ENCODE measurements around the gene PADI4.
"Not testable (repeated sequence)": the region's sequence is repeated elsewhere in the genome, so short reads cannot be mapped to it uniquely, and the experiment has no call there.

The PADI4 gene

GRCh38 chr1:17397910-17398695 lies 90.1 kb downstream of the PADI4 start:
- DNase-seq (ENCODE audit: low spot score) = no peak

- DNase-seq (ENCODE audit: low spot score) = no peak
Measured at GRCh38 chr1:17400725-17401341, 92.8 kb downstream of the PADI4 start.

- no peak for DNase-seq (ENCODE audit: low spot score)
Measured at GRCh38 chr1:17401841-17402240, 93.8 kb downstream of the PADI4 start.

GRCh38 chr1:17403081-17403480 lies 95.1 kb downstream of the PADI4 start:
- no peak for DNase-seq (ENCODE audit: low spot score)

- no peak for DNase-seq (ENCODE audit: low spot score)
Measured at GRCh38 chr1:17404034-17404684, 96.2 kb downstream of the PADI4 start.

- DNase-seq (ENCODE audit: low spot score) = no peak
Measured at GRCh38 chr1:17404820-17405219, 96.8 kb downstream of the PADI4 start.

- peak; percentile 30 for DNase-seq (ENCODE audit: low spot score)
Measured at GRCh38 chr1:17405898-17406759, 98.1 kb downstream of the PADI4 start.

GRCh38 chr1:17406760-17407475 lies 98.9 kb downstream of the PADI4 start:
- not testable (repeated sequence) for DNase-seq (ENCODE audit: low spot score)

GRCh38 chr1:17407786-17408514 lies 100.0 kb downstream of the PADI4 start:
- not testable (repeated sequence) for DNase-seq (ENCODE audit: low spot score)

- DNase-seq (ENCODE audit: low spot score) = no peak
Measured at GRCh38 chr1:17409391-17409811, 101.4 kb downstream of the PADI4 start.

- no peak for DNase-seq (ENCODE audit: low spot score)
Measured at GRCh38 chr1:17412093-17412870, 104.3 kb downstream of the PADI4 start.

Data from putamen (tissue), 1 donor.